ENCODE data around the gene GPR33. TPM values are rescaled to one million over a fixed set of nuclear protein-coding genes. Genes with fewer than 3 reads are reported as not detected.

GPR33 gene
- not detected in 3 replicates for total RNA-seq (2021)
- not detected for Bru-seq, nascent RNA
- long read RNA-seq, experiment 1 = 0 reads
- long read RNA-seq, experiment 2 = 0 reads
- long read RNA-seq, experiment 3 = 0 reads

GRCh38 chr14:31487886-31488285 is at the start of gene GPR33:
GPR33 (minus strand) TSS chr14:31488039; CDS start chr14:31483965, 4,074 bp downstream.
- Mint-ChIP-seq H3K27ac (no peak within 1 kb of the TSS), H3K9me3 (peaks cover 6% of the 10 kb centered on the region), H3K4me3 (no peak within 1 kb of the TSS), H3K4me1 (no peaks in the 10 kb centered on the region), H3K36me3 (peaks cover 2% of the 10 kb centered on the region; the same call in 1 of the 2 replicates), H3K27me3 (ENCODE audit: low read depth) (no peaks in the 10 kb centered on the region; the same call in 1 of the 2 replicates)
- TF ChIP-seq CREB1 (CRISPR knock-in tag; IDR thresholded peaks at IDR 0.05) (no peak), ERG (CRISPR knock-in tag; IDR thresholded peaks at IDR 0.05) (no peak), MYBL2 (CRISPR knock-in tag; IDR thresholded peaks at IDR 0.05) (no peak), FOXP1 (CRISPR knock-in tag; IDR thresholded peaks at IDR 0.05; ENCODE audit: borderline replicate concordance) (no peak), FOXP4 (CRISPR knock-in tag; IDR thresholded peaks at IDR 0.05) (no peak), NFE2L1 (CRISPR knock-in tag; IDR thresholded peaks at IDR 0.05) (no peak), ZNF219 (CRISPR knock-in tag; IDR thresholded peaks at IDR 0.05; ENCODE audit: borderline replicate concordance) (no peak), IRF1 (CRISPR knock-in tag; IDR thresholded peaks at IDR 0.05) (no peak), SMAD4 (CRISPR knock-in tag; IDR thresholded peaks at IDR 0.05) (no peak), MLX (CRISPR knock-in tag; IDR thresholded peaks at IDR 0.05) (no peak), RORB (CRISPR knock-in tag; IDR thresholded peaks at IDR 0.05) (no peak), TCF7 (CRISPR knock-in tag; IDR thresholded peaks at IDR 0.05; ENCODE audit: low read depth) (no peak)
- ChIA-PET CTCF (no interaction called here), POLR2A (no interaction called here)
- DNase-seq (ENCODE audit: low spot score) = no peak
- no peak for ATAC-seq

GRCh38 chr14:31536201-31536960 is 48.5 kb upstream of the GPR33 start:
- no peaks in the 10 kb centered on the region for H3K9me3 Mint-ChIP-seq
- H3K4me3 Mint-ChIP-seq = no peak overlapping the region
- H3K27me3 Mint-ChIP-seq (ENCODE audit: low read depth) = no peaks in the 10 kb centered on the region
- no peak for DNase-seq (ENCODE audit: low spot score)
- no peak overlapping the region for H3K27ac Mint-ChIP-seq
- H3K36me3 Mint-ChIP-seq = no peaks in the 10 kb centered on the region
- CTCF ChIA-PET = no interaction called here
- TF ChIP-seq STAT6 (CRISPR knock-in tag; conservative IDR thresholded peaks at IDR 0.05; ENCODE audit: low read depth) (no peak), ZNF396 (CRISPR knock-in tag; IDR thresholded peaks at IDR 0.05; ENCODE audit: borderline replicate concordance) (no peak), HMGXB4 (CRISPR knock-in tag; IDR thresholded peaks at IDR 0.05) (no peak), OVOL2 (CRISPR knock-in tag; IDR thresholded peaks at IDR 0.05; ENCODE audit: borderline replicate concordance) (no peak), ATF1 (CRISPR knock-in tag; IDR thresholded peaks at IDR 0.05) (no peak), AR (CRISPR knock-in tag; IDR thresholded peaks at IDR 0.05) (no peak)
- no peak for ATAC-seq
- no peaks in the 10 kb centered on the region for H3K4me1 Mint-ChIP-seq
- POLR2A ChIA-PET = no interaction called here
